ENCODE measurements around the gene ZNF91.
A peak's percentile ranks its signal among the peaks of the same experiment; 100 is the strongest.
"Not testable (repeated sequence)": the region's sequence is repeated elsewhere in the genome, so short reads cannot be mapped to it uniquely, and the experiment has no call there.

ZNF91 gene

GRCh38 chr19:23395041-23395721, at the start of gene ZNF91:
ZNF91 (minus strand) TSS chr19:23395471; CDS start chr19:23395354, 117 bp downstream.
- Histone ChIP-seq H3K9me3 (ENCODE audit: control insufficient read depth, insufficient read depth, low read length) (no peaks in the 10 kb centered on the region), H3K36me3 (ENCODE audit: insufficient read depth, low read length) (peaks cover 7% of the 10 kb centered on the region), H3K4me1 (ENCODE audit: insufficient read depth, low read length) (peaks cover 10% of the 10 kb centered on the region; the same call in 1 of the 2 replicates), H3K9ac (ENCODE audit: low read depth, low read length) (peak within 1 kb of the TSS; percentile 99)

DNA sequence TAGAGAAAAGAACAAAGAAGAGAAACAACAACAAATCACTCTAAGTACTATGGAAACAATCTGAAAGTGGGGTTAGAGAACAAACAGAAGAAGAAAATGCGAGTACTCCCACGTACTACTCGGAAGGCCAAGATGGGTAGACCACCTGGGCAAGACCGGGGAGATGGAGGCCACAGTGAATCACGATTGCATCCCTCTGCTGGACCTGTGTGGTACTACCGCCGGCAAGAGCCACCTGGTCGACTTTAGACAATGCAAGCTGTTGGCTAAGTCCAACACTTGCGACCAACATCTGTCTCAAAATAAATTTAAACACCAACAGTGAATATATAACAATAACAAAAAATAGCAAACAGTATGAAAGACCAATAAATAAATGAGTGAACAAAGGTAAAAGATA, 45.5 kb upstream of the ZNF91 start:
- Histone ChIP-seq H3K4me1 (ENCODE audit: insufficient read depth, low read length) (no peaks in the 10 kb centered on the region), H3K9me3 (ENCODE audit: control insufficient read depth, insufficient read depth, low read length) (peaks cover 8% of the 10 kb centered on the region; the same call in 1 of the 2 replicates)

GRCh38 chr19:23440207-23440606, 44.9 kb upstream of the ZNF91 start:
- Histone ChIP-seq H3K36me3 (ENCODE audit: insufficient read depth, low read length) (no peaks in the 10 kb centered on the region), H3K9me3 (ENCODE audit: control insufficient read depth, insufficient read depth, low read length) (peaks cover 8% of the 10 kb centered on the region; the same call in 1 of the 2 replicates), H3K4me1 (ENCODE audit: insufficient read depth, low read length) (no peaks in the 10 kb centered on the region), H3K9ac (ENCODE audit: low read depth, low read length) (no peak overlapping the region)

More for the DNA sequence above, 45.5 kb upstream of the ZNF91 start:
- no peaks in the 10 kb centered on the region for H3K36me3 ChIP-seq (ENCODE audit: insufficient read depth, low read length)
- no peak overlapping the region for H3K9ac ChIP-seq (ENCODE audit: low read depth, low read length)

DNA sequence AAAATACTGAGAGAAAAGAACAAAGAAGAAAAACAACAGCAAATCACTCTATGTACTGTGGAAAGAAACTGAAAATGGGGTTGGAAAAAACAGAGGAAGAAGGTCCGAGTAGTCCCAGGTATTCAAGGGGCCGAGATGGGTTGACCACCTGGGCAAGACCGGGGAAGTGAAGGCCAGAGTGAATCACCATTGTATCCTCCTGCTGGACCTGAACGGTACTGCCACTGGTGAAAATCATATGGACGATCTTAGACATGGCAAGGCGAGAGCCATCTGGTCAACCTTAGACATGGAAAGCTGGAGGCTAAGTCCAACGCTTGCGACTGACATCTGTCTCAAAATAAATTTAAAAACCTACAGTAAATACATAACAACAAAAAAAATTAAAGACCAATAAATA, 44.4 kb upstream of the ZNF91 start:
- Histone ChIP-seq H3K9ac (ENCODE audit: low read depth, low read length) (no peak overlapping the region), H3K9me3 (ENCODE audit: control insufficient read depth, insufficient read depth, low read length) (peaks cover 8% of the 10 kb centered on the region; the same call in 1 of the 2 replicates), H3K4me1 (ENCODE audit: insufficient read depth, low read length) (no peaks in the 10 kb centered on the region), H3K36me3 (ENCODE audit: insufficient read depth, low read length) (no peaks in the 10 kb centered on the region)

DNA sequence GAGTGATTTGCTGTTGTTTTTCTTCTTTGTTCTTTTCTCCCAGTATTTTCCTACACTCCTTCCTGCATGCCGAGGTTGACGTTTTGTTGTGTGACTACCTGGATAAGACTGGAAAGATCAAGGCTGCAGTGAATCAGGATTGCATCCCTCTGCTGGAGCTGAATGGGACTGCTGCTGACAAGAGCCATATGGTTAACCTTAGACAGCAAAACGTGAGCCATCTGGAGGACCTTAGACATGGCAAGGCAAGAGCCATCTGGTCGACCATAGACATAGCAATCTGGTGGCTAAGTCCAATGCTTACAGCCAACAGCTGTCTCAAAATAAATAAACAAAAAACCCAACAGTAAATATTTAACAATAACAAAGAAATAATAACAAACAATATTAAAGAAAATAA, 42.6 kb upstream of the ZNF91 start:
- no peaks in the 10 kb centered on the region for H3K36me3 ChIP-seq (ENCODE audit: insufficient read depth, low read length)
- no peaks in the 10 kb centered on the region for H3K4me1 ChIP-seq (ENCODE audit: insufficient read depth, low read length)
- H3K9me3 ChIP-seq (ENCODE audit: control insufficient read depth, insufficient read depth, low read length), result peaks cover 8% of the 10 kb centered on the region; the same call in 1 of the 2 replicates
- no peak overlapping the region for H3K9ac ChIP-seq (ENCODE audit: low read depth, low read length)

- Histone ChIP-seq H3K9me3 (ENCODE audit: control insufficient read depth, insufficient read depth, low read length) (peaks cover 8% of the 10 kb centered on the region; the same call in 1 of the 2 replicates), H3K9ac (ENCODE audit: low read depth, low read length) (no peak overlapping the region)
Observed at GRCh38 chr19:23436944-23437343, 41.7 kb upstream of the ZNF91 start.

DNA sequence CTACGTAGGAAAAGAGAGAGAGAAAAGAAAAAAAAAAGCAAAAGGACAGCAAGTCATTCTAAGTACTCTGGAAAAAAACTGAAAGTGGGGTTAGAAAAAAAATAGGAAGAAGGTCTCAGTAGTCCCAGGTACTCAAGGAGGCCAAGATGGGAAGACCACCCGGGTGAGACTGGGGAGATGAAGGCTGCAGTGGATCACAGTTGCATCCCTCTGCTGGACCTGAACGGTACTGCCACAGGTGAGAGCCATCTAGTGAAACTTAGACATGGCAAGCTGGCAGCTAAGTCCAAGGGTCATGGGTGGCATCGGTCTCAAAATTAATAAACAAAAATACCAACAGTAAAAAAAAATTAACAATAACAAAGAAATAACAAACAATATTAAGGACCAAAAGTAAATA, 41.0 kb upstream of the ZNF91 start:
- Histone ChIP-seq H3K9me3 (ENCODE audit: control insufficient read depth, insufficient read depth, low read length) (peaks cover 8% of the 10 kb centered on the region; the same call in 1 of the 2 replicates), H3K9ac (ENCODE audit: low read depth, low read length) (no peak overlapping the region)

More at GRCh38 chr19:23436944-23437343, 41.7 kb upstream of the ZNF91 start:
- Histone ChIP-seq H3K4me1 (ENCODE audit: insufficient read depth, low read length) (no peaks in the 10 kb centered on the region), H3K36me3 (ENCODE audit: insufficient read depth, low read length) (no peaks in the 10 kb centered on the region)

DNA sequence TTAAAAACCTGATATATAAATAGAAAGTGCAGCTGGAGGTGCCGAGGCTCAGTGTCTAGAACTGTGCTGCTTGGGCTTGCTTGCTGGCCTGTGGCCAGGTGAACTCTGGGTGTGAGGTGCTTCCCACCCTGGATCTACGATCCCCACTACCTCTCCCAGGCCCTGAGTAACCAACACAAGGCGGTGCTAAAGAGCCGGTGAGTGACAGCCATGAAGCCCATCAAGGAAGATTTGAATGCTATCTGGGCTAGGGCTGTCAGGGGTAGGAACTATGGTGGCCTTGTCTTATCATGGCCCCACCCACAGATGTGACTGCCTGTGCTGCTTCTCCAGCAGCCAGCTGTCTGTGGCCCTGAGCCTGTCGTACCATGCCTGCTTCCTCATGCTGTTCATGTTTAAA, 25.6 kb upstream of the ZNF91 start:
- no peaks in the 10 kb centered on the region for H3K4me1 ChIP-seq (ENCODE audit: insufficient read depth, low read length)
- H3K36me3 ChIP-seq (ENCODE audit: insufficient read depth, low read length), result no peaks in the 10 kb centered on the region
- H3K9ac ChIP-seq (ENCODE audit: low read depth, low read length), result no peak overlapping the region
- no peaks in the 10 kb centered on the region for H3K9me3 ChIP-seq (ENCODE audit: control insufficient read depth, insufficient read depth, low read length)

More for the DNA sequence above, 41.0 kb upstream of the ZNF91 start:
- H3K4me1 ChIP-seq (ENCODE audit: insufficient read depth, low read length), result no peaks in the 10 kb centered on the region
- no peaks in the 10 kb centered on the region for H3K36me3 ChIP-seq (ENCODE audit: insufficient read depth, low read length)

DNA sequence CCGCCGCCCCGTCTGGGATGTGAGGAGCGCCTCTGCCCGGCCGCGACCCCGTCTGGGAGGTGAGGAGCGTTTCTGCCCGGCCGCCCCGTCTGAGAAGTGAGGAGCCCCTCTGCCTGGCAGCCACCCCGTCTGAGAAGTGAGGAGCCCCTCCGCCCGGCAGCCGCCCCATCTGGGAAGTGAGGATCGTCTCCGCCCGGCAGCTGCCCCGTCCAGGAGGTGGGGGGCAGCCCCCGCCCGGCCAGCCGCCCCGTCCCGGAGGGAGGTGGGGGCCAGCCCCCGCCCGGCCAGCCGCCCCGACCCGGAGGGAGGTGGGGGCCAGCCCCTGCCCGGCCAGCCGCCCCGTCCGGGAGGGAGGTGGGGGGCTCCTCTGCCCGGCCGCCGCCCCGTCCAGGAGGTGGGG, 24.0 kb upstream of the ZNF91 start:
- H3K4me1 ChIP-seq (ENCODE audit: insufficient read depth, low read length); H3K9ac ChIP-seq (ENCODE audit: low read depth, low read length); H3K36me3 ChIP-seq (ENCODE audit: insufficient read depth, low read length); H3K9me3 ChIP-seq (ENCODE audit: control insufficient read depth, insufficient read depth, low read length): not testable (repeated sequence)

DNA sequence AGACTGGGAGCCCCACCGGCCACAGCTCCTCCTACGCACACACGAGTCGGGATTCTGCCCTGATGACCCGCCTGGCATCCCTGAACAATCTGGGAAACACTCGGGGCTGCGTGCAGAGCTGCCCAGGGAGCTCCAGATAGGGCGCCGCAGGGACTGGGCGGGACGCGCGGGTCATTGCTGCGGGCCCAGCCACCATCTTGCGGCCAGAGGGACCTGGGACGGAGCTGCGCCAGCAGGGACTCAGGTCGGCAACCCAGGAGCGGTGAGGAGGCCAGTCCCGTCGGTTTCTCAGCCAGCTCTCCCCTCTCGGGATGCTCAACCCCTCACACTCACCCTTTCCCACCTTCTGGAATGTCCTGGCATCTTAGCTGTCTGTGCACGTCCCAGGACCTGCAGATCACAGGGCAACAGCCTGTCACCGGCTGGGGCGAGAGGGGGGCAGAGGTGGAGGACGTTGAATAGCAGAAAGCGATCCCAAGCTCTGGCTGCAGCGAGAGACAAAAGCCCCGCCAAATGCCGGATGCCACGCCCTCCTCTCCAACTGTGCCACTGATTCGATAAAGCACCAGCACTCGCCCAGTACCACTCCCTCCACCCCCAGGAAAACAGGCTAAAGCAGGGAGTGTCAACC, 20.4 kb upstream of the ZNF91 start:
- Histone ChIP-seq H3K36me3 (ENCODE audit: insufficient read depth, low read length) (no peaks in the 10 kb centered on the region), H3K9me3 (ENCODE audit: control insufficient read depth, insufficient read depth, low read length) (no peaks in the 10 kb centered on the region), H3K4me1 (ENCODE audit: insufficient read depth, low read length) (no peaks in the 10 kb centered on the region), H3K9ac (ENCODE audit: low read depth, low read length) (peak overlapping the region; percentile 70)

DNA sequence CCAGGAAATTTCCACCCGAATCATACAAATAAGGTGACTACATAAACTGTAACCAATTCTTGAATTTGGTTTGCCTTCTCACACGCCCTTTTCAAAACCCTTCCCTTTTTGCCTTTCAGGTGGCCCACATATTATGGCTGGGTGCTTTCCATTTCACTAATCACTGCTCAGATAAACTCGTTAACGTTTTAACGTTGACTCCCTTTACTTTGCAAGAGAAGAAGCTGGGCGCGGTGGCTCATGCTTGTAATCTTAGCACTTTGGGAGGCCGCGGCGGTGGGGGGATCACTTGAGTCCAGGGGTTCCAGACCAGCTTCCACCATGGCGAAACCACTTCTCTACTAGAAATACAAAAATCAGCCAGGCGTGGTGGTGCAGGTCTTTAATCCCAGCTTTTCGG, 19.8 kb upstream of the ZNF91 start:
- H3K4me1 ChIP-seq (ENCODE audit: insufficient read depth, low read length), result no peaks in the 10 kb centered on the region
- no peaks in the 10 kb centered on the region for H3K9me3 ChIP-seq (ENCODE audit: control insufficient read depth, insufficient read depth, low read length)
- peak overlapping the region; percentile 70 for H3K9ac ChIP-seq (ENCODE audit: low read depth, low read length)
- no peaks in the 10 kb centered on the region for H3K36me3 ChIP-seq (ENCODE audit: insufficient read depth, low read length)

DNA sequence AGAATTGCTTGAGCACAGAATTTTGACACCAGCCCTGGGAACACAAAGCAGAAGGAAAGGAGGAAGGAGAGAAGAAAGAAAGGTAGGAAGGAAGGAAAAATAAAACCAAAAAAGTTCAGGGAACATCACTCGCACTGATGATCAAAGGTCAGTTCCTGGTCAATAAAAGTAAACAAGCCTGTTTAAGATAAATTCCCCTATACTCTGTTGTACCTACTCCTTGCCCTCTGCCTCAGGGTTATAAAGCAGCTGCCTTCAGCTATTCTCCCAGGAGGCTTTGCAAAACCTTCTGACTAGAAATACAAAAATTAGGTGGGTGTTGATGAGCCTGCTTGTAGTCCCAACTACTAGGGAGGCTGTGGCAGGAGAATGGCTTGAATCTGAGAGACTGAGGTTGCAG, 14.9 kb upstream of the ZNF91 start:
- no peaks in the 10 kb centered on the region for H3K4me1 ChIP-seq (ENCODE audit: insufficient read depth, low read length)
- no peaks in the 10 kb centered on the region for H3K9me3 ChIP-seq (ENCODE audit: control insufficient read depth, insufficient read depth, low read length)
- H3K9ac ChIP-seq (ENCODE audit: low read depth, low read length), result no peak overlapping the region
- H3K36me3 ChIP-seq (ENCODE audit: insufficient read depth, low read length), result peaks cover 4% of the 10 kb centered on the region; the same call in 1 of the 2 replicates

DNA sequence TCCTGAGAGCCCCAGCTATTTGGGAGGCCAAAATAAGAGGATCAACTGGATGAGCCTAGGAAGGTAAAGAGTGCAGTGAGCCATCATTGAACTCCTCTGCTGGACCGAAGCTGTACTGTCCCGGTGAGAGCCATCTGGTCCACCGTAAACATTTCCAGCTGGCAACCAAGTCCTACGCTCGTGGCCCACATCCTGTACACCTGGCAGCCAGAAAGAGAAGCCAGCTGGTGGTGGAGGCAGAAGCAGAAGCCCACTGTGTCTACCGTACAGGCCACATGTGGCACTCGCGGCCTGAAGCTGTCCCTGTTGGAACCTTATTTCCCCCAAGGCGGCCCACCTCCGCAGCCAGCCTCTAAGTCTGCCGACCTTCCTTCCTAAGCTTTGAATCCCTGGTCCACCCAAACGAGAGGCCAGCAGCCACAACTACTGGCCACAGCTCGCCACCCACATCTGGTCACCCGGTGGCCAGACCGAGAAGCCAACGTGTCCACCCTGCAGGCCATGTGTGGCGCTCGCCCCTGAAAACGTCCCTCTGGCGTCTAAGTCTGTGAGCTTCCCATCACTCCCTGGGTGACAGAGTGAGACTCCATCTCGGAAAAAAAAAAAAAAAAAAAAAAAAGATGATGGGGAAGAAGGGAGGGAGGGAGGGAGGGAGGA, 14.2 kb upstream of the ZNF91 start:
- Histone ChIP-seq H3K4me1 (ENCODE audit: insufficient read depth, low read length) (no peaks in the 10 kb centered on the region), H3K9me3 (ENCODE audit: control insufficient read depth, insufficient read depth, low read length) (no peaks in the 10 kb centered on the region), H3K9ac (ENCODE audit: low read depth, low read length) (no peak overlapping the region), H3K36me3 (ENCODE audit: insufficient read depth, low read length) (peaks cover 4% of the 10 kb centered on the region; the same call in 1 of the 2 replicates)

DNA sequence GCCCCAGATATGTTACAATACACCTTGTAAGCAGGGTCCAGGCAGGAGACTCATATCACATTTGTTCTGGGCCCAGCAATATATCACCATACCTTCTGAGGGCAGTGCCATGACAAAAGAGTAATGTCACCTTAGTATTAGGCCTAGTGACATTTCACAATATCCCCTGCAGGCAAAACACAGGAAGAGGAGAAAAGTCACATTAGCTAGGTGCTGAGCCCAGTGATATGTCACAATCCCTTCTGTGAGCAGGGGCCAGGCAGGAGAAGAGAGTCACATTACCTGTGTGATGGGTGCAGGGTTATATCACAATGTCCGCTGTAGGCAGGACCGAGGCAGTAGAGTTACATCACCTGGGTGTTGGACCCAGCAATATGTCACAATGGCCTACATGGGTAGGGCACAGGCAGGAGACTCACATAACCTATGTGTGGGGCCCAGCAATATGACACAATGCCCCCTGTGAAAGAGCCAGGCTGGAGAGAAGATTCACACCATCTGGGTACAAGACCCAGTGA, 12.4 kb upstream of the ZNF91 start:
- Histone ChIP-seq H3K36me3 (ENCODE audit: insufficient read depth, low read length) (peaks cover 10% of the 10 kb centered on the region; the same call in 1 of the 2 replicates), H3K4me1 (ENCODE audit: insufficient read depth, low read length) (no peaks in the 10 kb centered on the region), H3K9me3 (ENCODE audit: control insufficient read depth, insufficient read depth, low read length) (no peaks in the 10 kb centered on the region), H3K9ac (ENCODE audit: low read depth, low read length) (no peak overlapping the region)
